GM12801 (cell line): ENCODE data around the gene FABP6.

ENCODE experiments used
- CTCF ChIP-seq: IDR thresholded peaks from one replicate; pipeline ENCODE4 v1.5.1; 2011; ENCODE audit warnings: control low read depth; ENCODE audit not compliant: insufficient read length; ENCODE audit errors: extremely low read depth

Gene FABP6

GRCh38 chr5:160188141-160189015, 40.9 kb upstream of the FABP6 start:
- no peak for TF ChIP-seq CTCF

GRCh38 chr5:160192424-160192823, 36.9 kb upstream of the FABP6 start:
- TF ChIP-seq CTCF, result no peak

- no peak for TF ChIP-seq CTCF
These were observed 31.8 kb upstream of the FABP6 start for GRCh38 chr5:160197341-160198144.

GRCh38 chr5:160198146-160198545, 31.2 kb upstream of the FABP6 start:
- no peak for TF ChIP-seq CTCF

- TF ChIP-seq CTCF, result no peak
These were observed 30.4 kb upstream of the FABP6 start for GRCh38 chr5:160198841-160199409.

- TF ChIP-seq CTCF, result no peak
These were observed 29.8 kb upstream of the FABP6 start for GRCh38 chr5:160199410-160199911.

- no peak for TF ChIP-seq CTCF
These were observed 22.2 kb upstream of the FABP6 start for GRCh38 chr5:160207061-160207460.
